Activated CD4-positive, alpha-beta T cell treated with anti-CD3 and anti-CD28 coated beads, Interleukin-2, amount 50 U/mL, for 4 hours (primary cell): ENCODE data around the gene TARS2.

Source experiments
- DNase-seq, 2 experiments: peaks; one replicate each; pipeline ENCODE4 v3.0.0-alpha.2; 2020

The TARS2 gene, protein sequence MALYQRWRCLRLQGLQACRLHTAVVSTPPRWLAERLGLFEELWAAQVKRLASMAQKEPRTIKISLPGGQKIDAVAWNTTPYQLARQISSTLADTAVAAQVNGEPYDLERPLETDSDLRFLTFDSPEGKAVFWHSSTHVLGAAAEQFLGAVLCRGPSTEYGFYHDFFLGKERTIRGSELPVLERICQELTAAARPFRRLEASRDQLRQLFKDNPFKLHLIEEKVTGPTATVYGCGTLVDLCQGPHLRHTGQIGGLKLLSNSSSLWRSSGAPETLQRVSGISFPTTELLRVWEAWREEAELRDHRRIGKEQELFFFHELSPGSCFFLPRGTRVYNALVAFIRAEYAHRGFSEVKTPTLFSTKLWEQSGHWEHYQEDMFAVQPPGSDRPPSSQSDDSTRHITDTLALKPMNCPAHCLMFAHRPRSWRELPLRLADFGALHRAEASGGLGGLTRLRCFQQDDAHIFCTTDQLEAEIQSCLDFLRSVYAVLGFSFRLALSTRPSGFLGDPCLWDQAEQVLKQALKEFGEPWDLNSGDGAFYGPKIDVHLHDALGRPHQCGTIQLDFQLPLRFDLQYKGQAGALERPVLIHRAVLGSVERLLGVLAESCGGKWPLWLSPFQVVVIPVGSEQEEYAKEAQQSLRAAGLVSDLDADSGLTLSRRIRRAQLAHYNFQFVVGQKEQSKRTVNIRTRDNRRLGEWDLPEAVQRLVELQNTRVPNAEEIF

DNA sequence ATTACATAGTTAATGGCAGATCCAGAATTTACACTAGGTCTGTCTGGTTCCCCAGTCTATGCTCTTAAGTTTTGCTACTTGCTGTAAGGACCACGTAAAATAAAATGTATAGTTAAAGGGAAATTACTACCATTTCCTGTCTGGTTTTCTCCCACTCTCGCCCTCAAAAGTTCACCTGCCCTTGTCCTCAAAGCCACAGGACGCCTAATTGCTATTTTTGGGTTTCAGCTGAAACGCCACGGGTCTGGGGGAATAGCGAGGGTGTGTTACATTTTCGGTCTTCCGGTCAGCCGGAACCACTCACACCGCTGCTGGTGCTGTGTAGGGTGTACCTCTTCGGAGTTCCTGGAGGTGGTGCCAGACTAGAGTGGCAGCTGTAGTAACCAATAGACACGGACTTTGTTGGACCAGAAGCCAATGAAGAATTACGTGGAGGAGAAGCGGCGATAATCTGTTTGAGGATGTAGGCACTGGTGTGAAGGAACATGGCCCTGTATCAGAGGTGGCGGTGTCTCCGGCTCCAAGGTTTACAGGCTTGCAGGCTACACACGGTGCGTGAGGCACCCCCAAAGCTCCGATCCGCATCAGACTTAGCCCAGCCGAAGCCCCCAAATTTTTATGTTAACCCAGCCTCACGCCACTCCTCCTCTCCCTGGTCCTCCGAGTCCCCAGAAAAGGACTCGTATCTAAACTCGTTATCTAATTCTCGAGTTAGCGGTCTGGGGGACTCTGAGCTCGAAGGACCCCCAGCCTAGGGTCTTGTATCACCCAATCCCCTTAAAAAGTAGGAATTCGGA, at the start of gene TARS2:
TARS2 (plus strand) TSS at position 454 of the 797 bp plus-strand sequence; CDS start at position 486, 32 bp downstream.
- peak; percentile 92 to 94 for DNase-seq

GRCh38 chr1:150441121-150441520, 46.1 kb upstream of the TARS2 start:
- no peak for DNase-seq

GRCh38 chr1:150444232-150444631, 43.0 kb upstream of the TARS2 start:
- no peak for DNase-seq

- DNase-seq = no peak
Observed at GRCh38 chr1:150456146-150456647, 31.0 kb upstream of the TARS2 start.

GRCh38 chr1:150464422-150464826, 22.8 kb upstream of the TARS2 start:
- DNase-seq = peak; percentile 69

DNA sequence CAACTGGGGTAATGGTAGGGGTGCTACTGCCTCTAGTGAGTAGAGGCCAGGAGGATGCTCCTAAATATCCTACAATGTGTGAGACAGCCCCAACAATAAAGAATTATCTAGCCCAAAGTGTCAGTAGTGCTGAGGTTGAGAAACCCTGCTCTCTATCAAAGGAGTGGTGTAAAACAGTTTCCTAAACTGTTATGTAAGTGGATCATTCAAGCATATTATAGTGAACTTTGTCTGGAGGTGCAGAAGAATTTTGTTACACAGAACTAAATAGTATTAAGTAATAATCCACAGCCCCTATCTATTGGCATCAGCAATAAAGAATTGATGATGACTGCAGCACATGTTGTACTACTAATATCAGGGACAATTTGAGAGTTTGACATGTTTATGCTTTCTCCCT, 20.3 kb upstream of the TARS2 start:
- no peak for DNase-seq

- DNase-seq = no peak
Observed at GRCh38 chr1:150469291-150469690, 17.9 kb upstream of the TARS2 start.

DNA sequence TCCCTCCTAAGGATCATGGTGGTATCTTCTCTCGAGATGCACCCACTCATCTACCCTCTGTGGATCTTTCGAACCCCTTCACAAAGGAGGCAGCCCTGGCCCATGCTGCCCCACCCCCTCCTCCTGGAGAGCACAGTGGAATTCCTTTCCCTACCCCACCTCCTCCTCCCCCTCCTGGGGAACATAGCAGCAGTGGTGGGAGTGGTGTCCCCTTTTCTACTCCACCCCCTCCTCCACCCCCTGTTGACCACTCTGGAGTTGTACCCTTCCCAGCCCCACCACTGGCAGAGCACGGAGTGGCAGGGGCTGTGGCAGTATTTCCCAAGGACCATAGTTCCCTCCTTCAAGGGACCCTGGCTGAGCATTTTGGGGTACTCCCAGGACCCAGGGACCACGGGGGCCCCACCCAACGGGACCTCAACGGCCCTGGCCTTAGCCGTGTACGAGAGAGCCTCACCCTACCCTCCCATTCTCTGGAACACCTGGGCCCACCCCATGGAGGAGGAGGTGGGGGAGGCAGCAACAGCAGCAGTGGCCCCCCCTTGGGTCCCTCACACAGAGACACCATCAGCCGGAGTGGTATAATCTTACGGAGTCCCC, 14.5 kb upstream of the TARS2 start:
- DNase-seq = no peak

- DNase-seq = no peak
Observed at GRCh38 chr1:150473659-150474058, 13.6 kb upstream of the TARS2 start.

- DNase-seq = no peak
Observed at GRCh38 chr1:150474869-150475268, 12.3 kb upstream of the TARS2 start.

GRCh38 chr1:150476754-150477153, 10.5 kb upstream of the TARS2 start:
- no peak for DNase-seq

DNA sequence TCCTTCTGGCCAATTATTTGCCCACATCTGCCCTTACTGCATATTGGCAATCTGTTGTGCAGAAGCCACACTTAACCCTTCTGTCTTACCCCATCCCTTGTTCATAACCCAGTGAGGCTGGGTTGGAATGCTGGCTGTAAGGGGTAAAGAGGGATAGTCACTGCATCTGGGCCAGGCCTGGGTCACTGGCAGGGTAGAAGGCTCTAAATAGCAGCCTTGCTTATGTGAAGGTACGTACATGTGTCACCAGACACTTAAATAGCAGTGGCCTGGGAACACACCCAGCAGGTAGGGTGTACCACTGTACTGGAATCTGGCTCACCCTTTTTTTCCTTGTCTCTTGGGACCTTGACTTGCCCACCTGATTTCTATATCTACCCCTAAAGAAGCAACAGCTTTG, 9.9 kb upstream of the TARS2 start:
- no peak for DNase-seq

GRCh38 chr1:150477733-150478132, 9.5 kb upstream of the TARS2 start:
- no peak for DNase-seq

DNA sequence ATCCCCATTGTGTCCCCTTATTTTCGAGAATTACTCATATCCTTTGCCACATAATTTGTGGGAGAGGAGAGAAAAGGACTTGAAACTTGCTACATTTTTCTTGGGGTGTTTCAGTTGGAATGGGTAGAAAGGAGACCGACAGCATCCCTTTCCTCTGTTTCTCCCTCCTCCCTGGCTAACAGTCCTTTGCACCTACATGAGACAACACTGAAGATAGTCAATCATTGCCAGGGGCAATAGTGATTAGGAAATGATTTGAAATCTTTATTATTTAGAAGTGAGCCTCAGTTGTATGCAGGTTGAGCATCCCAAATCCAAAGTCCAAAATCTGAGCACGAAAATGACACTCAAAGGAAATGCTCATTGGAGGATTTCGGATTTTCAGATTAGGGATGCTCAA, 7.8 kb upstream of the TARS2 start:
- no peak for DNase-seq

- no peak for DNase-seq
Observed at GRCh38 chr1:150479927-150480352, 7.3 kb upstream of the TARS2 start.

GRCh38 chr1:150484431-150484830, 2.8 kb upstream of the TARS2 start:
- no peak for DNase-seq

DNA sequence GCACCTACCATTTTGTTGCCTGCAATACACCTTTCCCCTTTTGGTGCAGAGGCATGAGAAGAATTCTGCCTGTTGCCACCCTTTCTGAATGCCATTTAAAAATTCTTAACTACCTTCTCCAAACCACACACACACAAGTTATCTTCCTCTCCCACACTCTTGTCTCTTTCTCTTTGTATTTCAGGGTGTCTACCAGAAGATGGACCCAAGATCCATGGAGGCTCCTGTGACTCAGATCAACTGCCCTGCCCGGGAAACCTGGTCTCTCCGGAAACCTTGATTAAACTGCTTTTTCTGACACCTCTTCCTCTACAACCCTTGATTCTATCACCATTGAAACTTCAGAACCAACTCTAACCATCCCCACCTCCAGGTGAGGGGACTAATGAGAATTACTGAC, 2.4 kb upstream of the TARS2 start:
- DNase-seq = no peak

DNA sequence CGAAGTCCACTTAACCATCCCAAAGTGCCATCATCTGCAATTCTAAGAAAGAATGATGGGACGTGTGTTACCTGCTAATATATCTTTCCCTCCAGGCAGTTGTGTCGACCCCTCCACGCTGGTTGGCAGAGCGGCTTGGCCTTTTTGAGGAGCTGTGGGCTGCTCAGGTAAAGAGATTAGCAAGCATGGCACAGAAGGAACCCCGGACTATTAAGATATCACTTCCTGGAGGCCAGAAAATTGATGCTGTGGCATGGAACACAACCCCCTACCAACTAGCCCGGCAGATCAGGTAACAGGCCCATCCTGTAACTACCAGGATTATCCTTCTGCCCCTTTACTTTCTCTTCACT, 520 bp downstream of the TARS2 start:
- no peak for DNase-seq

- DNase-seq = no peak
Observed at GRCh38 chr1:150493175-150493574, 6.0 kb downstream of the TARS2 start.

DNA sequence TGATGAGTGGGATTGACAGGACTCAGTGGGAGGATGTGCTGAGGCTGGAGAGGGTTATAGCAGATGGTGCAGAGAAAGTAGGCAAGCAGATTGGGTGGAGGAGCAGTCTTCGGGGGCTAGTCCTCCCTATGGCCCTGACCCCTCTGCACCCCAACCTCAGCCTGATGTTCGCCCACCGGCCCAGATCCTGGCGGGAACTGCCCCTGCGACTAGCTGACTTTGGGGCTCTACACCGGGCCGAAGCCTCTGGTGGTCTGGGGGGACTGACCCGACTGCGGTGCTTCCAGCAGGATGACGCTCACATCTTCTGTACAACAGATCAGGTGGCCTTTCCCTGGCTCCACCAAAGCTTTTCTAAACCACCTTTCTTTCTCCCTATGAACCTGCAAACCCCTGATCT, 11.1 kb downstream of the TARS2 start:
- no peak for DNase-seq

DNA sequence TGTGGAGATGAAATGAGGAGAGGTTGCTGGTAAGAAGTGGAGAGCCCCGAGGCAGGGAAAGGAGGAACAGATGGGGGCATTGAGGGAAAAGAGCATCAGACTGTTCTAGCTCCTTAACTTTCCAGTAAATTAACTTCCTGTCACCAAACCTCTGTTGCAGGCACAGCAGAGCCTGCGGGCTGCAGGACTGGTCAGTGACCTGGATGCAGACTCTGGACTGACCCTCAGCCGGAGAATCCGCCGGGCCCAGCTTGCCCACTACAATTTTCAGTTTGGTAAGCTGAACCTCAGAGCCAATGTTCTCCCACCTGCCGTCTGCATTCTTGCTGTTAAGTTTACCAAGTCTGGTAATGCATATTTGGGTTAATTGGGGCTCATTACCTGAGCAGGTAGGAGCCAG, 18.2 kb downstream of the TARS2 start:
- DNase-seq = no peak

DNA sequence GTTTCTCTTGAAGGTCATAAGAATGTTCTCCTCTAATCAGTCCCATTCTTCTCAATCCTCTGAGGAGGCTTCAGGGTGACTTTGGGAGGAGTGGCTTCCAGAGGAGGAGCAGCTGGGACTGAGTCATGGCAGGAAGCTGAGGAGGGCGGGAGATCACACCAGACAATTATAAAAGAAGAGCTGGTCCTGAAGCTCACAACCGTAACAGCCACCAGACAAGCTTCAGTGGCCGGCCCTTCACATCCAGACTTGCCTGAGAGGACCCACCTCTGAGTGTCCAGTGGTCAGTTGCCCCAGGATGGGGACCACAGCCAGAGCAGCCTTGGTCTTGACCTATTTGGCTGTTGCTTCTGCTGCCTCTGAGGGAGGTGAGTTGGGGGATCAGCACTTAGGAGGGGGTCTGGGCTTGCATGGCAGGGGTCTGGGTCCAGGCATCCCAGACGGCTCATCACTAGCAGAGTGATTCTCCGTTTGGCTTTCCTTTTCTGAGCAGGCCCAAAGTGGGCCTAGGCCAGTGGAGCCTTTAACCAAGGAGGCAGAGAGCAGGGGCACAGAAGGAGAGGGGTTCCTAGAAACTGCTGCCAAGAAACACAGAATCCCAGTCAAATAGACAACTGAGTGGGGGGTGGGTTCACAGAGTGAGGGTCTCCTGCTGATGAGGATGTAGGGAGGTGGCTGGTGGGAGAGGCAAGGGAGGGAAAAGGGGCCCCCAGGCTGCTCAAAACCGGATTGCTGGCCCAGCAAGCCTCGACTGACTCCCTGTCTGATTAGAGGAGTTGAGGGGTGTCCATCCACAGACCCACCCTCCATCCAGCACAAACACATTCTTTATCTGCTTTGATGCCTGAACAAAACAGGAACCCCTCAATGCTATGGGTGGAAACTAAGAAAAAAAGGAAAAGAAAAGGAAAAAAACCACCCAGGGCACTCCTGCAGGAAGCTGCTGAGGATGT, 21.0 kb downstream of the TARS2 start, which contains the start of gene ECM1:
ECM1 (plus strand) TSS at position 198 of the 953 bp plus-strand sequence; CDS start at position 299, 101 bp downstream.
- no peak for DNase-seq
